ENCODE measurements around the gene MYLK4.

Gene MYLK4

GRCh38 chr6:2624177-2624576, 126.5 kb downstream of the MYLK4 start:
- no peak for DNase-seq

GRCh38 chr6:2623295-2623694, 127.4 kb downstream of the MYLK4 start:
- no peak for DNase-seq

- DNase-seq = no peak
Measured at GRCh38 chr6:2622671-2623070, 128.1 kb downstream of the MYLK4 start.

- no peak for DNase-seq
Measured at GRCh38 chr6:2619651-2620050, 131.1 kb downstream of the MYLK4 start.

GRCh38 chr6:2617729-2618128, 133.0 kb downstream of the MYLK4 start:
- DNase-seq = no peak

- no peak for DNase-seq
Measured at GRCh38 chr6:2616811-2617210, 133.9 kb downstream of the MYLK4 start.

GRCh38 chr6:2615251-2615650, 135.5 kb downstream of the MYLK4 start:
- DNase-seq = no peak

- no peak for DNase-seq
Measured at GRCh38 chr6:2614846-2615245, 135.9 kb downstream of the MYLK4 start.

GRCh38 chr6:2614155-2614554, 136.6 kb downstream of the MYLK4 start:
- DNase-seq = no peak

Measured in NCI-H1105 (cell line).